HL-60 (cell line): ENCODE data around the gene ROPN1L.

ENCODE experiments used
- DNase-seq, 2 experiments: peaks; one replicate each; pipeline ENCODE4 v3.0.0-alpha.2; 2010 to 2020; ENCODE audit warnings: low read depth in 1 of 2, low spot score in 1 of 2
- H3K27ac ChIP-seq: fragments of 250-450 bp; sonication (Bioruptor Pico); replicated peaks from 2 replicates; pipeline ENCODE4 v1.5.1; 2020; ENCODE audit warnings: mild to moderate bottlenecking, moderate library complexity
- H3K27me3 ChIP-seq: fragments of 250-450 bp; sonication (Bioruptor Pico); 2 replicates; pipeline ENCODE4 v1.5.1; 2021; ENCODE audit warnings: mild to moderate bottlenecking, moderate library complexity; ENCODE audit not compliant: insufficient read depth, poor library complexity, severe bottlenecking
- H3K4me3 ChIP-seq: replicated peaks from 2 replicates; pipeline ENCODE4 v1.5.1; 2011; ENCODE audit warnings: mild to moderate bottlenecking, control low read depth, low read length; ENCODE audit not compliant: insufficient read depth
- CTCF ChIP-seq: IDR thresholded peaks from one replicate; pipeline ENCODE4 v1.5.1; 2011; ENCODE audit warnings: low read length, control low read depth, inconsistent platforms; ENCODE audit not compliant: insufficient read depth
- GABPA ChIP-seq: IDR thresholded peaks from 2 replicates; pipeline ENCODE4 v1.6.1; 2012; ENCODE audit warnings: low read depth
- POLR2AphosphoS5 ChIP-seq: IDR thresholded peaks from 2 replicates; pipeline ENCODE4 v1.6.1; 2012; ENCODE audit warnings: low read depth
- REST ChIP-seq: IDR thresholded peaks from 2 replicates; pipeline ENCODE4 v1.6.1; 2012; ENCODE audit warnings: low read depth; ENCODE audit not compliant: insufficient replicate concordance
- SPI1 ChIP-seq: IDR thresholded peaks from 2 replicates; pipeline ENCODE4 v1.6.1; 2012; ENCODE audit warnings: low read depth, mild to moderate bottlenecking, borderline replicate concordance

ROPN1L gene

GRCh38 chr5:10454591-10455276 is 13.1 kb downstream of the ROPN1L start:
- no peak overlapping the region for H3K27ac ChIP-seq
- TF ChIP-seq POLR2AphosphoS5 (no peak), SPI1 (no peak), CTCF (no peak), GABPA (no peak), REST (no peak)
- H3K4me3 ChIP-seq, result no peak overlapping the region
- H3K27me3 ChIP-seq, result no peaks in the 10 kb centered on the region
- DNase-seq, result no peak

- no peak for DNase-seq
- H3K27me3 ChIP-seq, result no peaks in the 10 kb centered on the region
- no peak overlapping the region for H3K27ac ChIP-seq
- no peak overlapping the region for H3K4me3 ChIP-seq
- TF ChIP-seq SPI1, result no peak
- TF ChIP-seq POLR2AphosphoS5, result no peak
- no peak for TF ChIP-seq CTCF
- no peak for TF ChIP-seq GABPA
- no peak for TF ChIP-seq REST
Measured at GRCh38 chr5:10455277-10455670, 13.6 kb downstream of the ROPN1L start.

GRCh38 chr5:10456583-10457420 is 15.1 kb downstream of the ROPN1L start:
- no peaks in the 10 kb centered on the region for H3K27me3 ChIP-seq
- DNase-seq, result peak; percentile 54

GRCh38 chr5:10457682-10458574 is 16.2 kb downstream of the ROPN1L start:
- no peaks in the 10 kb centered on the region for H3K27me3 ChIP-seq
- TF ChIP-seq POLR2AphosphoS5 (no peak), REST (no peak), GABPA (no peak), SPI1 (no peak), CTCF (no peak)
- H3K27ac ChIP-seq, result peak overlapping the region; percentile 46
- DNase-seq, result no peak
- no peak overlapping the region for H3K4me3 ChIP-seq

More at GRCh38 chr5:10456583-10457420, 15.1 kb downstream of the ROPN1L start:
- TF ChIP-seq SPI1 (peak; percentile 43; the same call in 1 of the 2 replicates), GABPA (no peak)
- no peak overlapping the region for H3K4me3 ChIP-seq
- peak overlapping the region; percentile 46 for H3K27ac ChIP-seq
